ENCODE measurements around the gene GPAT3.

The GPAT3 gene

DNA sequence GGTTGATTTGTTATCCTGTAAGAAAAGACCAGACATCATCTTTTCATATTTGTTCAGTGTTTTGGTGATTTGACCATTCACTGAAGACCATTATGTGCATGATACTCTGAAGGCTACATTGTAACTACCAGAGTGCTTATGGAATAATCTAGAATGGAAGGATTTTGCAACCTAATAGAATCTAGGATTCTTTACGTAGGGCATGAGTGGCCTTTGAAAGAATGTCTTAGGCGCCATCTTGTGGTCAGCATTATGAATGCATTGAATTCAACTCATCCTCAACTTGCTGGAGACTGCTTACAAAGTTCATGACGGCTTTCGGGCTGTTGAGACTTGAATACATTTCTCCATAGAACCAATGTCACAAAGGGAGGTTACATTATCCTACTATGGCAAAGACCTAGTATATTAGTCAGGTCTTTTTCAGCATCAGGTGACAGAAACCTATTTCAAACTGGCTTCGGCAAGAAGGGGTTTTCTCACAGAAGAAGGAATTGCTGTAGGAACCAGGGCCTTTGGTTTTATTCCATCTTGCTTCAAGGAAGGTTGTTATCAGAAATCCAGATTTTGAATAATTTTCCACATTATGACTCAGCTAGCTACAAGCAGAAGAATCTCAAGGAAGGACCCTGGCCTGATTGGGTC is 104.1 kb downstream of the GPAT3 start:
- TF ChIP-seq CTCF (conservative IDR thresholded peaks at IDR 0.05; ENCODE audit: low read length), result peak; percentile 85
- TF ChIP-seq EZH2phosphoT487 (IDR thresholded peaks at IDR 0.05; ENCODE audit: borderline replicate concordance), result no peak
- Histone ChIP-seq H3K9me3 (ENCODE audit: insufficient read depth, low read depth, low read length) (no peaks in the 10 kb centered on the region), H3K36me3 (ENCODE audit: insufficient read depth, low read length) (no peaks in the 10 kb centered on the region), H3K4me2 (ENCODE audit: low read depth, low read length, poor library complexity, severe bottlenecking) (no peak overlapping the region), H4K20me1 (ENCODE audit: insufficient read depth, low read length, poor library complexity, severe bottlenecking) (no peaks in the 10 kb centered on the region), H3K4me1 (ENCODE audit: insufficient read depth, low read length, poor library complexity, severe bottlenecking) (no peaks in the 10 kb centered on the region), H3K9ac (ENCODE audit: low read depth, low read length, poor library complexity, severe bottlenecking) (no peak overlapping the region), H3F3A (ENCODE audit: low read depth) (no peaks in the 10 kb centered on the region), H2AFZ (ENCODE audit: low read length) (no peak overlapping the region), H3K79me2 (ENCODE audit: insufficient read depth, low read length) (no peaks in the 10 kb centered on the region), H3K4me3 (ENCODE audit: low read length, poor library complexity, severe bottlenecking) (no peak overlapping the region), H3K27me3 (ENCODE audit: insufficient read depth, low read length, poor library complexity, severe bottlenecking) (no peaks in the 10 kb centered on the region), H3K9me2 (replicated peaks; ENCODE audit: low read depth, low read length) (no peaks in the 10 kb centered on the region)

DNA sequence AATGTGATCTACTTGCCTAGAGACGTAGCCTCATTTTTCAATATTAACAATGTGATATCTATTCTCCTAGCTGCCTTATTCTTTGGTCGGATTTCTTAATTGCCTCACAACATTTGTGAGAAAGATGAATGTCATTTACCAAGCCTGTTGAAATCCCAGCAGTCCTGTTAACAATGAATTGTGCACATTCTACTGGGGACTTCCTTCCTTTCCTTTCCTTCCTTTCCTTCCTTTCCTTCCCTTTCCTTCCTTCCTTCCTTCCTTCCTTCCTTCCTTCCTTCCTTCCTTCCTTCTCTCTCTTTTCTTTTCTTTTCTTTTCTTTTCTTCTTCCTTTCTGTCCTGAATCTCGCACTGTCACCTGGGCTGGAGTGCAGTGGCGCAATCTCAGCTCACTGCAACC is 107.1 kb downstream of the GPAT3 start:
- Histone ChIP-seq H3K79me2 (ENCODE audit: insufficient read depth, low read length) (no peaks in the 10 kb centered on the region), H3K9me3 (ENCODE audit: insufficient read depth, low read depth, low read length) (no peaks in the 10 kb centered on the region), H4K20me1 (ENCODE audit: insufficient read depth, low read length, poor library complexity, severe bottlenecking) (no peaks in the 10 kb centered on the region), H3K4me2 (ENCODE audit: low read depth, low read length, poor library complexity, severe bottlenecking) (no peak overlapping the region), H3K27me3 (ENCODE audit: insufficient read depth, low read length, poor library complexity, severe bottlenecking) (no peaks in the 10 kb centered on the region), H3K4me3 (ENCODE audit: low read length, poor library complexity, severe bottlenecking) (no peak overlapping the region), H3K4me1 (ENCODE audit: insufficient read depth, low read length, poor library complexity, severe bottlenecking) (no peaks in the 10 kb centered on the region), H3F3A (ENCODE audit: low read depth) (no peaks in the 10 kb centered on the region), H3K9me2 (replicated peaks; ENCODE audit: low read depth, low read length) (no peaks in the 10 kb centered on the region), H2AFZ (ENCODE audit: low read length) (no peak overlapping the region), H3K9ac (ENCODE audit: low read depth, low read length, poor library complexity, severe bottlenecking) (no peak overlapping the region), H3K36me3 (ENCODE audit: insufficient read depth, low read length) (no peaks in the 10 kb centered on the region)
- TF ChIP-seq EZH2phosphoT487 (IDR thresholded peaks at IDR 0.05; ENCODE audit: borderline replicate concordance) (no peak), CTCF (conservative IDR thresholded peaks at IDR 0.05; ENCODE audit: low read length) (no peak)

- Histone ChIP-seq H3K9me3 (ENCODE audit: insufficient read depth, low read depth, low read length) (no peaks in the 10 kb centered on the region), H3K36me3 (ENCODE audit: insufficient read depth, low read length) (no peaks in the 10 kb centered on the region), H3K9ac (ENCODE audit: low read depth, low read length, poor library complexity, severe bottlenecking) (no peak overlapping the region), H4K20me1 (ENCODE audit: insufficient read depth, low read length, poor library complexity, severe bottlenecking) (no peaks in the 10 kb centered on the region), H3K79me2 (ENCODE audit: insufficient read depth, low read length) (no peaks in the 10 kb centered on the region), H3K4me3 (ENCODE audit: low read length, poor library complexity, severe bottlenecking) (no peak overlapping the region), H3K4me1 (ENCODE audit: insufficient read depth, low read length, poor library complexity, severe bottlenecking) (no peaks in the 10 kb centered on the region), H3K4me2 (ENCODE audit: low read depth, low read length, poor library complexity, severe bottlenecking) (no peak overlapping the region), H3K9me2 (replicated peaks; ENCODE audit: low read depth, low read length) (no peaks in the 10 kb centered on the region), H3K27me3 (ENCODE audit: insufficient read depth, low read length, poor library complexity, severe bottlenecking) (no peaks in the 10 kb centered on the region), H2AFZ (ENCODE audit: low read length) (peak overlapping the region; percentile 26), H3F3A (ENCODE audit: low read depth) (no peaks in the 10 kb centered on the region)
- TF ChIP-seq CTCF (conservative IDR thresholded peaks at IDR 0.05; ENCODE audit: low read length) (peak; percentile 98), EZH2phosphoT487 (IDR thresholded peaks at IDR 0.05; ENCODE audit: borderline replicate concordance) (no peak)
Observed at GRCh38 chr4:83644677-83645659, 109.1 kb downstream of the GPAT3 start.
